HL-60 (cell line): Measurements from ENCODE around the gene RYR2.

Experiments used
- DNase-seq, 2 experiments: peaks; one replicate each; pipeline ENCODE4 v3.0.0-alpha.2; 2010 to 2020; ENCODE audit warnings: low read depth in 1 of 2, low spot score in 1 of 2
- H3K27ac ChIP-seq: fragments of 250-450 bp; sonication (Bioruptor Pico); replicated peaks from 2 replicates; pipeline ENCODE4 v1.5.1; 2020; ENCODE audit warnings: mild to moderate bottlenecking, moderate library complexity
- H3K27me3 ChIP-seq: fragments of 250-450 bp; sonication (Bioruptor Pico); 2 replicates; pipeline ENCODE4 v1.5.1; 2021; ENCODE audit warnings: mild to moderate bottlenecking, moderate library complexity; ENCODE audit not compliant: insufficient read depth, poor library complexity, severe bottlenecking
- H3K4me3 ChIP-seq: replicated peaks from 2 replicates; pipeline ENCODE4 v1.5.1; 2011; ENCODE audit warnings: mild to moderate bottlenecking, control low read depth, low read length; ENCODE audit not compliant: insufficient read depth
- GABPA ChIP-seq: IDR thresholded peaks from 2 replicates; pipeline ENCODE4 v1.6.1; 2012; ENCODE audit warnings: low read depth
- POLR2AphosphoS5 ChIP-seq: IDR thresholded peaks from 2 replicates; pipeline ENCODE4 v1.6.1; 2012; ENCODE audit warnings: low read depth
- SPI1 ChIP-seq: IDR thresholded peaks from 2 replicates; pipeline ENCODE4 v1.6.1; 2012; ENCODE audit warnings: low read depth, mild to moderate bottlenecking, borderline replicate concordance
- TF ChIP-seq, protein P1 (sequence below): IDR thresholded peaks from 2 replicates; pipeline ENCODE4 v1.6.1; 2012; ENCODE audit warnings: low read depth; ENCODE audit not compliant: insufficient replicate concordance
- TF ChIP-seq, protein P2 (sequence below): IDR thresholded peaks from one replicate; pipeline ENCODE4 v1.5.1; 2011; ENCODE audit warnings: low read length, control low read depth, inconsistent platforms; ENCODE audit not compliant: insufficient read depth

RYR2 gene

DNA sequence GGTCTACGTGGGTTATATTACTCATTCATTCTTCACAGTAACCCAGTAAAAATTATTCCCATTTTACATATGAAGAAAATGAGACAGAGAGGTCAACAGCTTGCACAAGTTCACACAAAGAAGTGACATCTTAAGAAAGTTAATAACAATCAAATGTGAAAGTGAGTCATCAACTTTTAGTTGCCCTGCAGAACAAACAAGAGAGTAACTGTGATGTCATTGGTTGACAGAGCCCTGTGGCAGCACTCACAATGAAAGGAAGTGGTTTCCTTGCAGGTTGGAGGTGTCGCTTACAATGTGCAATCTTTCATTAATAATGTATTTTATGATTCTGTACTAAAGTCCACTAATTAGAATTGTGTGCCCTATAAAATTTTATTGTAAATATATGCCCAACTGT lies 369.6 kb downstream of the RYR2 start:
- no peak for TF ChIP-seq POLR2AphosphoS5
- TF ChIP-seq GABPA, result no peak
- TF ChIP-seq SPI1, result no peak
- TF ChIP-seq, protein P1, sequence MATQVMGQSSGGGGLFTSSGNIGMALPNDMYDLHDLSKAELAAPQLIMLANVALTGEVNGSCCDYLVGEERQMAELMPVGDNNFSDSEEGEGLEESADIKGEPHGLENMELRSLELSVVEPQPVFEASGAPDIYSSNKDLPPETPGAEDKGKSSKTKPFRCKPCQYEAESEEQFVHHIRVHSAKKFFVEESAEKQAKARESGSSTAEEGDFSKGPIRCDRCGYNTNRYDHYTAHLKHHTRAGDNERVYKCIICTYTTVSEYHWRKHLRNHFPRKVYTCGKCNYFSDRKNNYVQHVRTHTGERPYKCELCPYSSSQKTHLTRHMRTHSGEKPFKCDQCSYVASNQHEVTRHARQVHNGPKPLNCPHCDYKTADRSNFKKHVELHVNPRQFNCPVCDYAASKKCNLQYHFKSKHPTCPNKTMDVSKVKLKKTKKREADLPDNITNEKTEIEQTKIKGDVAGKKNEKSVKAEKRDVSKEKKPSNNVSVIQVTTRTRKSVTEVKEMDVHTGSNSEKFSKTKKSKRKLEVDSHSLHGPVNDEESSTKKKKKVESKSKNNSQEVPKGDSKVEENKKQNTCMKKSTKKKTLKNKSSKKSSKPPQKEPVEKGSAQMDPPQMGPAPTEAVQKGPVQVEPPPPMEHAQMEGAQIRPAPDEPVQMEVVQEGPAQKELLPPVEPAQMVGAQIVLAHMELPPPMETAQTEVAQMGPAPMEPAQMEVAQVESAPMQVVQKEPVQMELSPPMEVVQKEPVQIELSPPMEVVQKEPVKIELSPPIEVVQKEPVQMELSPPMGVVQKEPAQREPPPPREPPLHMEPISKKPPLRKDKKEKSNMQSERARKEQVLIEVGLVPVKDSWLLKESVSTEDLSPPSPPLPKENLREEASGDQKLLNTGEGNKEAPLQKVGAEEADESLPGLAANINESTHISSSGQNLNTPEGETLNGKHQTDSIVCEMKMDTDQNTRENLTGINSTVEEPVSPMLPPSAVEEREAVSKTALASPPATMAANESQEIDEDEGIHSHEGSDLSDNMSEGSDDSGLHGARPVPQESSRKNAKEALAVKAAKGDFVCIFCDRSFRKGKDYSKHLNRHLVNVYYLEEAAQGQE, result no peak
- TF ChIP-seq, protein P2, sequence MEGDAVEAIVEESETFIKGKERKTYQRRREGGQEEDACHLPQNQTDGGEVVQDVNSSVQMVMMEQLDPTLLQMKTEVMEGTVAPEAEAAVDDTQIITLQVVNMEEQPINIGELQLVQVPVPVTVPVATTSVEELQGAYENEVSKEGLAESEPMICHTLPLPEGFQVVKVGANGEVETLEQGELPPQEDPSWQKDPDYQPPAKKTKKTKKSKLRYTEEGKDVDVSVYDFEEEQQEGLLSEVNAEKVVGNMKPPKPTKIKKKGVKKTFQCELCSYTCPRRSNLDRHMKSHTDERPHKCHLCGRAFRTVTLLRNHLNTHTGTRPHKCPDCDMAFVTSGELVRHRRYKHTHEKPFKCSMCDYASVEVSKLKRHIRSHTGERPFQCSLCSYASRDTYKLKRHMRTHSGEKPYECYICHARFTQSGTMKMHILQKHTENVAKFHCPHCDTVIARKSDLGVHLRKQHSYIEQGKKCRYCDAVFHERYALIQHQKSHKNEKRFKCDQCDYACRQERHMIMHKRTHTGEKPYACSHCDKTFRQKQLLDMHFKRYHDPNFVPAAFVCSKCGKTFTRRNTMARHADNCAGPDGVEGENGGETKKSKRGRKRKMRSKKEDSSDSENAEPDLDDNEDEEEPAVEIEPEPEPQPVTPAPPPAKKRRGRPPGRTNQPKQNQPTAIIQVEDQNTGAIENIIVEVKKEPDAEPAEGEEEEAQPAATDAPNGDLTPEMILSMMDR, result no peak
- no peak overlapping the region for H3K4me3 ChIP-seq
- no peak for DNase-seq
- no peak overlapping the region for H3K27ac ChIP-seq
- H3K27me3 ChIP-seq, result no peaks in the 10 kb centered on the region

DNA sequence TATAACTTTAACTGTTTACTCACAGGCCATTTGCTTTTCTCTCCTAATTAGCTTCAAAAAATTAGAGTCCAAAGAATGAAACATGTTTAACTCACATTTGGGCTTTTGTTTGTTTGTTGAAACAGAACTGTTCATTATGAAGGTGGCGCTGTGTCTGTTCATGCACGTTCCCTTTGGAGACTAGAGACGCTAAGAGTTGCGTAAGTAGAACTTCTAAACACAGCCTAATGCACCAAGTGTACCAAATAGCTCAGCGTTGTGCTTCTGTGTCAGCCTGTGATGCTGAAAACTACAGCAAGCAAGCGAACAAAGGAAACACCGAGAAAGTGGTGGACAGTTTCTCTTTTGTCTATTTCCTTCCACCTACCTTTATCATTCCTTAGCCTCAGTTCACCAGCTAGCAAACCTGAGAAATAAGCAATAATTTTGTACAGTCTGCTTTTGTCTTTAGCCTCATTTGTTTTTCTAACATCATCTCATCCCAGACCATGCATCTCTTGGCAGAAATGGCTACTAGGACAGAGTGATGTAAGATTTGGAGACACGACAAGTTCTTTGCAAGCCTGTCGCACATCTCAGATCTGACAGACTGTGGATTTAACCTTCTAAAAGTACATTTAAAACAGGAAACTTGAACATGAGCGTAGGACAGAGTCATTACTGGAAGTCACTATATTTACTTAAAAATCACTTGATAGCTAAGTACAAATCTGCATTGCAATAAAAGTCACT lies 375.1 kb downstream of the RYR2 start:
- TF ChIP-seq SPI1 (no peak), GABPA (no peak), POLR2AphosphoS5 (no peak)
- TF ChIP-seq, protein P1, result no peak
- TF ChIP-seq, protein P2, result no peak
- Histone ChIP-seq H3K27me3 (no peaks in the 10 kb centered on the region), H3K4me3 (no peak overlapping the region), H3K27ac (no peak overlapping the region)
- no peak for DNase-seq

DNA sequence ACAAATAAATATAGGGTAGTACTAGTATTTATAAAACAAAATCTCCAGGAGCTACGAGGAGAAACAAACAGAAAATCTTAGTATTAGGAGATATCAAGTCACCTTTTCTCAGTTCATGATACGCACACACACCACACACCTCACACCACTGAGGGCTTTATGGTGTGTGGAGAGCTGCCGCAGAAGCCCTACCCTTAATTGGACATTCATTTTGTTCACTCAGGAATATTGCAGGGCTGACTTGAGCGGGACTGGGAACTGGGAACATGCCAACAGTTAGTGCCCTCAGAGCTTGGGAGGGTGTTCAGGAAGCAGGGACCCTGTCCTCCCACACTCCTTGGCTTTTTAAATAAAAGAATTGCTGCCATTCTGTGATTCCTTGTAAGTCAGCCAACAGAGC lies 386.8 kb downstream of the RYR2 start:
- Histone ChIP-seq H3K27ac (no peak overlapping the region), H3K27me3 (no peaks in the 10 kb centered on the region), H3K4me3 (no peak overlapping the region)
- TF ChIP-seq, protein P1, result no peak
- no peak for TF ChIP-seq SPI1
- TF ChIP-seq, protein P2, result no peak
- no peak for TF ChIP-seq POLR2AphosphoS5
- DNase-seq, result no peak
